Uterus (tissue), 2 donors: Measurements from ENCODE around the gene LRRN2.

Experiments
- POLR2A ChIP-seq, 2 donors: fragments of 450-650 bp; IDR thresholded peaks; one replicate each; pipeline ENCODE4 v1.6.1; 2016; ENCODE audit warnings: antibody characterized with exemption in 2 of 2, mild to moderate bottlenecking in 1 of 2, moderate library complexity in 1 of 2
- TF ChIP-seq, protein P1 (sequence below), 4 experiments: fragments of 200-600 bp in 2 of 4; fragments of 450-650 bp in 2 of 4; sonication (generic) in 2 of 4; IDR thresholded peaks; one replicate each; pipeline ENCODE4 v1.5.1; 2016 to 2019; ENCODE audit warnings: antibody characterized with exemption in 4 of 4, mild to moderate bottlenecking in 2 of 4, moderate library complexity in 1 of 4

DNA sequence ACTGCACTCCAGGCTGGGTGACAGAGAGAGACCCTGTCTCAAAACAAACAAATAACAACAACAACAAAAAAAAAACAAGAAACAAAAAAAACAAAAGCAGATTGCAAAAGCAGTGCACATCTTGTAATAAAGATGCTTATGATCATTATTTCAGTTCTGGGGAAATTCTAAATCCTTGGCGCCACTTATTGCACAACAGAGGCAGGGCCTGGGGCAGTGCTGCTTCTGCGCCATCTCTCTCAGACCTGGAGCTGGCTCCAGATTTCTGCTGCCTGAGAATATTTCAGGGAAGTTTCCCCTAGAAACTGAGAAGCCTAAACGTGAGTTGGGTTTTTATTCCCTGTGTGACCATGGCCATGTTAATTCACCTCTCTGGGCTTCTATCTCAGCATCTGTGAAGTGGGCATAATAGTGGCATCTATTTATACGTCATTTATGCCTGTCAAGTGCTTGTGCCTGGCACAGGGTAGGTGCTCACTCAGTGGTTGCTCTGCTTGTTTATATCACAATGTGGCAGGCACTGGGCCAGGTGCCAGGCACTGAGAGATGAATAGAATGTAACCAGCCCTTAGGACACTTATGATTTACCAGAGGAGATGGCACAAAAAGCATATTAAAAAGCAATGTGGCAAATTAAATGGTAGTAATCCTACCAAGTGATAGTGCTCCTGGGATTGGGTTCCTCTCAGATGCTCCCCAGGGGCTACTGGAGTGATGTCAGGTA lies 101.5 kb downstream of the LRRN2 start:
- no peak for TF ChIP-seq POLR2A (IDR thresholded peaks at IDR 0.05)
- TF ChIP-seq, protein P1, sequence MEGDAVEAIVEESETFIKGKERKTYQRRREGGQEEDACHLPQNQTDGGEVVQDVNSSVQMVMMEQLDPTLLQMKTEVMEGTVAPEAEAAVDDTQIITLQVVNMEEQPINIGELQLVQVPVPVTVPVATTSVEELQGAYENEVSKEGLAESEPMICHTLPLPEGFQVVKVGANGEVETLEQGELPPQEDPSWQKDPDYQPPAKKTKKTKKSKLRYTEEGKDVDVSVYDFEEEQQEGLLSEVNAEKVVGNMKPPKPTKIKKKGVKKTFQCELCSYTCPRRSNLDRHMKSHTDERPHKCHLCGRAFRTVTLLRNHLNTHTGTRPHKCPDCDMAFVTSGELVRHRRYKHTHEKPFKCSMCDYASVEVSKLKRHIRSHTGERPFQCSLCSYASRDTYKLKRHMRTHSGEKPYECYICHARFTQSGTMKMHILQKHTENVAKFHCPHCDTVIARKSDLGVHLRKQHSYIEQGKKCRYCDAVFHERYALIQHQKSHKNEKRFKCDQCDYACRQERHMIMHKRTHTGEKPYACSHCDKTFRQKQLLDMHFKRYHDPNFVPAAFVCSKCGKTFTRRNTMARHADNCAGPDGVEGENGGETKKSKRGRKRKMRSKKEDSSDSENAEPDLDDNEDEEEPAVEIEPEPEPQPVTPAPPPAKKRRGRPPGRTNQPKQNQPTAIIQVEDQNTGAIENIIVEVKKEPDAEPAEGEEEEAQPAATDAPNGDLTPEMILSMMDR (IDR thresholded peaks at IDR 0.05): no peak
